HG03159 (cell line): ENCODE data around the gene ZBTB5.
"Not testable (repeated sequence)": the region's sequence is repeated elsewhere in the genome, so short reads cannot be mapped to it uniquely, and the experiment has no call there.

ENCODE experiments used
- ATAC-seq: cut with Tn5 transposase; IDR thresholded peaks from one replicate; pipeline ENCODE4 v1.9.1; 2021; ENCODE audit warnings: mild to moderate bottlenecking, moderate library complexity; ENCODE audit not compliant: unreplicated experiment

The ZBTB5 gene

DNA sequence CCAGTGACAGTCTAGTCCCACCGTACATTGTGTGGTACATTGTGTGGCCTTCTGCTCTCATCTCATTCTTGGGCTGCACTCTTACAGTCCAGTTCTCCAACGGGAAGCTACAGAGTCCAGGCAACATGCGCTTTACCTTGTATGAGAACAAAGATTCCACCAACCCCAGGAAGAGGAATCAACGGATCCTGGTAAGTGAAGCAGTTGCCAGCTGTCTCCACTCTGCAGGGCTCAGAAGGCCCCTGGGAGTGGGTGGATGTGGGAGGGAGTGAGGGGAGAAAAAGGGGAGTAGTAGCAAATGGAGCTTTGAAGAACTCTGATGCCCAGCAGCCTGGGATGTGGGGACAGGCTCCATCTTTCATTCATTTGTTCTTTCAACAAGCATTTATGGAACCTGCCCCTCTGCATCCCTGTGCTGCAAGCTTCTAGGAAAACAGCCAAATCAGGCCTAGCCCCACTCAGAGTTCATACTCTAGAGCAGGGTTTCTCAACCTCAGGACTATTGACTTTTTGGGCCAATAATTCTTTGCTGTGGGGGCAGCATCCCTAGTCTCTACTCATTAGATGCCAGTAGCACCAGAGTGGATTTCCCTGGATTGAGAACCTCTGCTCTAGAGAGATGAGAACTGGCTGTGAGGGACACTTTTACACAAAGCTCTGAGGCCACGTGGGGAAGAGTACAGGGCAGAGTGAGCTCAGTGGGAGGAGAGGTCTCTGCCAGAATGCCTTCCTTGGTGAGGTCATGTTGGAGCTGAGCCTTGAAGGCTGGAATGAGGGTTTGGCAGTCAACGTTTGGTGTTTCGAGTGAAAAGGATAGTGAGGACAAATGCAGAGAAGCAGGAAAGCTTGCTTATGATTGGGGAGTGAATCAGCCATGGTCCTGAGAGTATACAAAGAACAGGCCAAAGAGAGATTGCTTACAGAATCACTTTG is 21.6 kb upstream of the ZBTB5 start:
- ATAC-seq: no peak

DNA sequence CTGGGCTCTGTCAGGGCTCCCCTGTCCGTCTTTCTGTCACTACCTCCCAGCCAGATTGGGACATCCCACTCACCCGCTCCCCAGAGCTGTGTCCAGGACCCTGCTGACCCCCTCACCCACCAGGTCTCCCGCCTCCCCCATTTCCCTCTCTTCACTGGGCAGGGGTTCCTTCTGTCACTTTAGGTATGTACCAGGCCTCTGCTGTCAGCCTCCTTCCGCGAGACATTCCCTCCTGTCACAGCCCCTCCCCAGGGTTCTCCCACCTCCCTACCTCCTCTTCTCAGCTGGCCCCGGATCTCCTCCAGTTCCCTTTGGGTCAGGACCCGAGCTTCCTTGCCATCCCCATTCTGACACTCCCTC is 21.0 kb upstream of the ZBTB5 start:
- no peak for ATAC-seq

DNA sequence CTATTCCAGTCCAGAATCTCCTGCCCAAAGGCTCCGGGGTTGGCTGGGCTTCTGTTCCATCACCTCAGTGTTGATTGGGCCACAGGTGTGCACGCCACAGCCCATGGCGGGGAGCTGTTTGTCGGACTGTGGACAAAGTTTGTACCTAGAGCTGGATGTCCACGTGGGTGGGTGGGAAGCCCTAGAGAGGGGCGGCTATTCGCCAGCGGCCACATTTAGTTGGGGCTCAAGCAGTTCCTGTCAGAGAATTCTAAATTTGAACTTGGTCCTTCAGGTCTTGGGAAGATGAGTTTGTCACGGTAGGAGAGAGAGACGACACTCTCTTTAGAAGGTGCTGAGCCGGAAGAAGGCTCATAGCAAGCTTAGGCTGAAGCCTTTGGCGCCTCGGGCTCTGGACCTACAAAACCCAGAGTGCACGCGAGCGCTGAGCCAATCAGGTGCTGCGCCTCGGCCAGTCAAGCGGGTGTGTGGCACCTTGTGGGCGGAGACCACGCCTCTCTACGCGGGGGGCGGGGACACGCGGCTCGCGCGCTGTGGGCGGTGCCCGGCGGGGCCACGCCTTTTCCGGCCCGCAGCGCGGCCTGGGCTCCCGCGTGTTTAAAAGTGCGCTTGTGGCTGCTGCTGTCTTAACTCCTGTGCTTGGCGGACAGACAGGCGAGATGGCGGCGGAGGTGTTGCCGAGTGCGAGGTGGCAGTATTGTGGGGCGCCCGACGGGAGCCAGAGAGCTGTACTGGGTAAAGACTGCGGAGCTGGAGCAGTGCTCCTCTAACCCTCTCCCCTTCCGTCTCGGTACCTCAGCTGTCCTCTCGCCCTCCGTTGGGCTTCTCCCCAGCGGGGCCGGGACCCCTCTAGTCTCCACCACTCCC is 20.4 kb upstream of the ZBTB5 start, which contains the start of gene POLR1E:
Gene POLR1E, plus strand, starts transcription at position 560 of the 867 bp plus-strand sequence. Its CDS starts 100 bp downstream, at position 660.
- peak; percentile 96 for ATAC-seq

DNA sequence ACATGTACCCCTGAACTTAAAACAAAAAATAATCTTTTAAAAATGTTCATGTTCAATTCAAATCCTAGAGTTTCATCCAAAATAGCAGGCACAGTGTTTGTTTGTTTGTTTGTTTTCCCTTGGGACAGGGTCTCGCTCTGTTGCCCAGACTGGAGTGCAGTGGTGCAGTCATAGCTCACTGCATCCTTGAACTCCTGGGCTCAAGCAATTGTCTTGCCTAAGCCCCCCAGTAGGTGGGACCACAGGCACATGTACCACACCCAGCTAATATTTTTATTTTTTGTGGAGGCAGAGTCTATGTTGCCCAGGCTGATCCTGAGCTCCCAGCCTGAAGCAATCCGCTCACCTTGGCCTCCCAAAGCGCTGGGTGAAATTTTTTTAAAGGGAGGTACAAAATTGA is 15.5 kb upstream of the ZBTB5 start:
- ATAC-seq: no peak

DNA sequence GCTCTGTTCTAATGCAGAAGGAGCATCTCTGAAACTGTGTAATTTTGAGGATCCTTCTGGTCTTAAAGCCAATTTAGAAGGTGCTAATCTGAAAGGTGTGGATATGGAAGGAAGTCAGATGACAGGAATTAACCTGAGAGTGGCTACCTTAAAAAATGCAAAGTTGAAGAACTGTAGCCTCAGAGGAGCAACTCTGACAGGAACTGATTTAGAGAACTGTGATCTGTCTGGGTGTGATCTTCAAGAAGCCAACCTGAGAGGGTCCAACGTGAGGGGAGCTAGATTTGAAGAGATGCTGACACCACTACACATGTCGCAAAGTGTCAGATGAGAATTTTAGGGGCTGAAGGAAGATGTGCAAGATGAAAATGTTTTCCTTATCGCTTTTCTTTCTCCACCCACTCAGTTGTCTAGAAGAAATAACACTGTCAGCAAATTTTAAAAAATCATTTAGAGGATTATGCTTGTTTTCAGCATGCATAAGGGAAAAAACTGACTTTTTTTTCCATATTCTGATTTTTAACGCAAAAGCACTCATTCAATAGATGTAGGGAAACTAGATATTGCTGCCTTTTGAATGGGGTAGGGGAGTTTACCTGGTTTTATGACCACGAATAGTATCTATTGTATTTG is 12.9 kb upstream of the ZBTB5 start:
- ATAC-seq: not testable (repeated sequence)

DNA sequence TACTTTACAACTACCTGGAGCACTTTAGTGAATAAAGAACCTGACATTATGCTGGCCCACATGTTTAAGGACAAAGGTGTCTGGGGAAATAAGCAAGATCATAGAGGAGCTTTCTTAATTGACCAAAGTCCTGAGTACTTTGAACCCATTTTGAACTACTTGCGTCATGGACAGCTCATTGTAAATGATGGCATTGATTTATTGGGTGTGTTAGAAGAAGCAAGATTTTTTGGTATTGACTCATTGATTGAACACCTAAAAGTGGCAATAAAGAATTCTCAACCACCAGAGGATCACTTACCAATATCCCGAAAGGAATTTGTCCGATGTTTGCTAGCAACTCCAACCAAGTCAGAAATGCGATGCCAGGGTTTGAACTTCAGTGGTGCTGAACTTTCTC is 12.2 kb upstream of the ZBTB5 start:
- not testable (repeated sequence) for ATAC-seq

DNA sequence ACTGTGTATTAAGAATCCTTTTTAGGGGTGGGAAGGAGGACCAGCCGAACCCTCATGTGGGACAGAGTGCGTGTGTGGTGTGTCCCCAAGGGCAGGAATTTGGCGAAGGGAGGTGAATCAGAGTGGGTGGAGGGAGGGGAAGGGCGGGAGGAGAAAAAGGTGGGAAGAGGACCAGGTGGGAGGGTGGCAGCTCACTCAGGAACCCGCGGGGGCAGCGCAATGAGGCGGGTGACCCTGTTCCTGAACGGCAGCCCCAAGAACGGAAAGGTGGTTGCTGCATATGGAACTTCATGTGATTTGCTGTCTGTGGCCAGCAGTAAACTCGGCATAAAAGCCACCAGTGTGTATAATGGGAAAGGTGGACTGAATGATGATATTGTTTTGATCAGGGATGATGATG is 11.7 kb upstream of the ZBTB5 start:
- no peak for ATAC-seq

DNA sequence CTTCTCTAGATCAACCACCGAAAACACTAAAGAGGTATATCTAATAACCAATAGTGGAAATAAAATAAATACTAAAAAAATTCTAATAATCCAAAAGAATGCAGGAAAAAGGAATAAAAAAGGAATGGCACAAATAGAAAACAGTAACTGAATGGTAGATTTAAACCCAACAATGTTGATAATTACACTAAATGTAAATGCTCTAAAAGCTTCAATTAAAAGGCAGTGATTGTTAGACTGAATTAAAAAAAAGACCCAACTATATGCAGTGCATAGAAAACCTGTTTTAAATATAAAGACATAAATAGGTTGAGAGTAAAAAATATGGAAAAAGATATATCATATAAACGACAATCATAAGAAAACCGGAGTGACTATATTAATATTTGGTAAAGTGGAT is 9.2 kb upstream of the ZBTB5 start:
- ATAC-seq: no peak

DNA sequence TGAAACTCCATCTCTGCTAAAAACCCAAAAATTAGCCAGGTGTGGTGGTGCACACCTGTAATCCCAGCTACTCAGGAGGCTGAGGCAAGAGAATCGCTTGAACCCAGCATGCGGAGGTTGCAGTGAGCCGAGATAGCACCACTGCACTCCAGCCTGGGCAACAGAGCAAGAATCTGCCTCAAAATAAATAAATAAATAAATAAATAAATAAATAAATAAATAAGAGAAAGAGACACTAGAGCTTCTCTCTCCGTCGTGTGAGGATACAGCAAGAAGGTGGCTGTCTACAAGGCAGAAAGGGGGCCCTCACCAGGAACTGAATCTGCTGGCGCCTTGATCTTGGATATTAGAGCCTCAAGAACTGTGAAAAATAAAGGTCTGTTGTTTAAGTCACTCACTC is 8.7 kb upstream of the ZBTB5 start:
- not testable (repeated sequence) for ATAC-seq

DNA sequence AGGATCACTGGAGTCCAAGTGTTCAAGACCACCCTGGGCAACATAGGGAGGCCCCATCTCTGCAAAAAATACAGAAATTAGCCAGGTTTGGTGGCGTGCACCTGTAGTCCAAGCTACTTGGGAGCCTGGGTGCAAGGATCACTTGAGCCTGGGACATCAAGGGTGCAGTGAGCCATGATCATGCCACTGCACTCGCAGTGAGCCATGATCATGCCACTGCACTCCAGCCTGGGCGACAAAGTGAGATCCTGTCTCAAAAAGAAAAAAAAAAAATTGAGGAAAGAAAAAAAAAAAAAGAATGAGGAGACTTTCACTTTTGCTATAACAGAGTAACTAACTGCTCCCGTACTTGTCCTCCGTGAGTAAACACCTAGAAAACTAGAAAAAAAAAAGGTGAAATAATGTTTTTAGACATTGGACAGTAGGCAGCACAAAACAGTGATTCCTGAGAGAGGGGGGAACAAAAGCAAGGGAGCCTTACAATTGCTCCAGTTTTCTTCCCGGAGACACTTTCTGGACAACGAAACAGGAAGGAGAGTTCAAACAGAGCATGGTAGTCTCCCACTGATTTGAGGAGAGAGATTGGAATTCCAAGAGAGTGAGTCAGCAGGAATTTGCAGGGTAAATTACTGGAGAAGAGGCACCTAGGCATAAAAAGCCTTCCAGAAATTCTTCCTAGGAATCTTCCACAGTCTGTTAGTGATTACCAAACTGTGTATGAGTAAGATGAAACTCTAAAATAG is 6.9 kb upstream of the ZBTB5 start:
- no peak for ATAC-seq

DNA sequence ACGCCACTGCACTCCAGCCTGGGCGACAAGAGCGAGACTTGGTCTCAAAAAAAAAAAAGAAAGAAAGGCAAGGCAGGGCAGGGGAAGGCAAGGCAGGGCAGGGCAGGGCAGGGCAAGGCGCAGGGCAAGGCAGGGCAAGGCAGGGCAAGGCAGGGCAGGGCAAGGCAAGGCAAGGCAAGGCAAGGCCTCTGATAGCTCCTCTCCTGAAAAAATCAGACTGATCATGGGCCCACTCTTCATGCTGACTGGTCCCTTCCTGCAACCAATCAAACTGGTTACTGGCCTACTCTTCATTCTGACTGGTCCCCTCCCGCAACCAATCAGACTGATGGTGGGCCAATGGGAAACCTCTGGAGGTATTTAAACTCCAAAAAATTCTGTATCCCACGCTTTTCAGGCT is 3.4 kb upstream of the ZBTB5 start:
- ATAC-seq: no peak

DNA sequence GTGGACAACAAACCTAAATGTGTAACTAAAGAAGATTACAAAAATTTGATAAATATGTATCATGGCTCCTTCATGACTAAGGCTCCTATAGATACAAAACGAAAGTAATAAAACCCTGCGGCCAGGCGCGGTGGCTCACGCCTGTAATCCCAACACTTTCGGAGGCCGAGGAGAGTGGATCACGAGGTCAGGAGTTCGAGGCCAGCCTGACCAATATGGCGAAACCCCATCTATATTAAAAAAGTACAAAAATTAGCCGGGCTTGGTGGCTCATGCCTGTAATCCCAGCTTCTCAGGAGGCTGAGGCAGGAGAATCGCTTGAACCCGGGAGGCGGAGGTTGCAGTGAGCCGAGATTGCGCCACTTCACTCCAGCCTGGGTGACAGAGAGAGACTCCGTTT is 2.3 kb upstream of the ZBTB5 start:
- ATAC-seq: not testable (repeated sequence)

DNA sequence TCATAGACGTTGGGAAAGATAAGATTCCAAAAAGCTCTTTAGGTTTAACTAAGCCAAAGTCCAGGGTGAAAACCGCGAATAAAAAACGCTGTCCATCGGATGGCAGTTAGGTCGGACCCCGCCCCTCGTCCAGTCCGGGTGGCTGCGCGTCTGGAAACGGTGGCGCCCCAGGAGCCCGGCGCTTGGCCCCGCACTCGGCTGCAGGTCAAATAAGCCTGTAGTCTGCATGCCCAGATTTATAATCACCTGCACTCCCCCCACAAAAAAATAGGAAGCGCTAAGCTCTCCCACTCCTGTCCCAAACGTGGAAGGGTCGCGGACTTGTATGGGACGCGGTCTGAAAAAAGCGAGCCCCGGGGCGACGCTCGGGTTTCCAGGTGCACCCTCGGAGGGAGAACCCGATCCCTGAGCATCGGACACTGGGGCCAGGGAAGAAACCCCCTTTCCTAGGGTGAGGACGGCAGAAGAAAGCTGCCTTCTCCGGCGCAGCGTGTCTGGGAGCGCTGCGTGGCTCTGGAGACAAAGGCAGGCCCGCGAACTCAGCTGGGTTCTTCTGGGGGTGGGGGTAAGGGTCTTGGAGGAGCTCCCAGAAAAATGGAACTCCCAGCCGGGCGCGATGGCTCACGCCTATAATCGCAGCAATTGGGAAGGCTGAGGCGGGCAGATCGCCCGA is 923 bp upstream of the ZBTB5 start:
- peak; percentile 3 for ATAC-seq

DNA sequence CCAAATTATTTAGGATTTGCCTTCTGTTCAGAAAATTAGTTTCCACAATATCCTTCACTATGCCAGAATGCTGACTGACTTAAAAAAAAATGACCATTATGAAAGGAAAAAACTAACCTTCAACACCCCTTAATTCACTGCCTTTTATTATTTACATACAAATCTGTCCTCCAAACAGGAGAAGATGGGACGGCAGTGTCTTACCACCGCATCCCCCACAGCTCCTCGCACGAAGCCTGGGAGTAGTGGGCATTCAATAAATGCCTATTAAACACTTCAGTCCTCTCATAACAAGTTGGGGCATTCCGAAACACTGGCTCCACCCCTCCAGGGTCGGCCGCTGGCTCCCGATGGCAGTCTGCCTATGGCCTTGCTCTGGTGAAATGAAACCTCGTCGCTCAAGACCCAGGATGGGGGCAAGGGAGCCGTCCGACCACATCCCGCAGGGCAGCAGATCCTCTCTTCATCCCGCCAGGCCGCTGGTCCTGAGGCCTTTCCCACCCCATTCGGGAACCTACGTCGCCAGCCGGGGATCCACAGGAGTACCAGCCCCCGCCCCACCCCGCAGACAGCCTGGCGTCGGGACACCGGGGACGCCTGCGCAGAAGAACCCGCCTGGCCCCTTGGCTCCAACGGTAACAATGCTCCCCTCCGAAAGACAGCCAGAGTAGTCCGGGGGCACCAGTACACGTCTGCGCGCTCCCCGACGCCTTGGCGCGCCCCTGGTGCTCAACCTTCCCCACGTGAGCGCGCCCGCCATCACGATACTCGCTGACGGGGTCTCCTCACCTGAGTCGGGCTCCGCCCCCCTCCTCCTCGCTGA is 613 bp downstream of the ZBTB5 start:
- peak; percentile 38 for ATAC-seq

DNA sequence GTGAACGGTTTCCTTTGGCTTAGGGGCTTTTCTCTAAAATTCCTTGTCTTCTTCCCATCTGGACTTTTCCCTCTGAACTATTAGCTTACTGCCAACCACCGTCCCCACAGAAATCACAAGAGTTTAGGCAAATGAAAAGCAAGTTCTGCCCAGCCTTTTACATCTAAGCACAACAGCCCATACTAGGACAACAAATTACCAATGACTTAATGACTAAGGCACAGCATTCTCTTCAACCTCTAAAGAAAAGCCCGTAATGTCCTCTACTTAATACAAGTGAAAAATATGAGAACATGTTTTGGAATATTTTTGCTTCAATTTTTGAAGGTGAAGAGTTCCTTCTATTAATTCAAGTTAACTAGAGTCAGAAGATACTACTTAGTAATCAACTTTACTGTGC is 1.2 kb downstream of the ZBTB5 start:
- no peak for ATAC-seq

DNA sequence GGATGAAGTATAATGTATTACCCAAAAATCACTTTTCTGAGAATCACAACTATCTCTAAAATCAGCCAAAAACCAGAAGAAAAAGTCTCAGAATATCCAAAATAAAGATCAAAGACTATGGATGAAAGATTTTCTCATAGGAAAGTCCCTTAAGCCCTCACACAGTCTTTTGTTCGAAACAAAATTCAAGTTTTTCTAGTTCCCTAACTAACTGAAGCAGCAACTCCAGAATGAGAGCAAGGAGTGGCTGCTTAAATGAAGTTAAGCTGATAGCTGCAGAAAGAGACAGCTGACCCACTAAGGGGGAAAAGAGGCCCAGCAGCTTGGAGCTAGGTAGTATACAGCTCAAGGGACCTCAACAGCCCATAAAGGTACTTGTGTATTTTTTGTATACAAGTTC is 8.4 kb downstream of the ZBTB5 start:
- ATAC-seq: no peak

DNA sequence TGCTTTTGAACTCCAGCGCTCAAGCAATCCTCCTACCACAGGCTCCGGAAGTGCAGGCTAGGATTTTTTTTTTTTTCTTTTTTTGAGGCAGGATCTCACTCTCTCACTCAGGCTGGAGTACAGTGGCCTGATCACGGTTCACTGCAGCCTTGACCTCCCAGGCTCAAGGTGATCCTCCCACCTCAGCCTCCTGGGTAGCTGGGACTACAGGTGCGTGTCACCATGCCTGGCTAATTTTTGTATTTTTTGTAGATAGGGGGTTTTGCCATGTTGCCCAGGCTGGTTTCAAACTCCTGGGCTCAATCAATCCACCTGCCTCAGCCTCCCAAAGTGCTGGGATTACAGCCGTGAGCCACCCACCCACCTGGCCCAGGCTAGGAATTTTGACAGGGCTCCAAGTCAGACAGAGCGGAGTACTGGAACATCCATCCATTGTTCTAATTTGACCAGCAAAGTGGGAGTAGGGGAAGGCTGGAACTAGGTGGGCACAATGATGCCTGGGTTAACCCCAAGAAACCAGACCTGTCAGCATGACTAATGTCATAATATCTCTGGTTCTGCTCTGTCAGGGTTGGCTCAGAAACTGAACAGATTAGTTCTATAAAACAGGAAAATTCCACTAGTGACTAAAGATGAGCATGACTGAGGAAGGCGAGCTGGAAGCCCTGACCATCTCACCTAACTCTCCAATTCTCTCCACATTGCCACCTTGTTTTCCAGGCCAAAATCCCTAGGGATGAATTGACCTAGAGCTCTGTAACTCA is 9.2 kb downstream of the ZBTB5 start:
- ATAC-seq: no peak

DNA sequence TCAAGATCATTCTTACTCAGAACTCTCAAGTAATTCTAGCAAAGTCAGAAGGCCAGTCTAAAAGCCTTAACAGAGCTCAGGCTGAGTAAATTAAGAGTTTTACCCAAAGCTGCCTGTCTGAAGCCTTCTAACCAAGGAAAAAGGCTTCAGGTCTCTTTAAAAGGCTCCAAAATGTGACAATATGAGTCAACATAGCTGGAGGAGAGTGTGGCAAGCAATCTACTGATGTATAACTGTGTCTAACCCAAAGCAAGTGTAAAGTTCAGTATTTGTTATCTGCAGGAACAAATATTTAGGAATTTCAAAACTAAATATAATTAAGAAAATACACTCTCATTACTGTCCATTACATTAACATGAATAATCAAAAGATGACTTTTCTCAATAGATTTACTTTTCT is 11.0 kb downstream of the ZBTB5 start:
- no peak for ATAC-seq

DNA sequence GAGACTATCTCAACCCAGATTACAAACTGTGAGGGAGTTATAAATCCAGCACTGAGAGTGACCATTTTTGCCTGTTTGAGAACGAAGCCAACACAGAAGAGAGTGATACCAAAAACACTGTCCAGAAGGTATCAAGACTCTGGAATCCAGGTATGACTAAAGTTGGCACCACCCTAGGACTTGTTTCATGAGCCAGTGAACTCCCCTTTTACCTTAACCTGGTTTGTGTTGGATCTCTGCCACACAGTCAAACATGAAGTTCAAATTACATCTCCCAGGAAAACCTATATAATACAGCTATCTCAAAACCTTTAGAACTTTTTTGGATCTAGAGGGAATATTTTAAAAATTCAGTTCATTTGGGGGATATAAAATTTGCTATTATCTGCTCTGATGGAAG is 11.4 kb downstream of the ZBTB5 start:
- ATAC-seq: no peak
